Measurements from ENCODE around the gene SDF4. TPM values are rescaled to one million over a fixed set of nuclear protein-coding genes. Genes with fewer than 3 reads are reported as not detected.

The SDF4 gene
- total RNA-seq, 1 experiment from 2014 or later: 82.0 TPM

DNA sequence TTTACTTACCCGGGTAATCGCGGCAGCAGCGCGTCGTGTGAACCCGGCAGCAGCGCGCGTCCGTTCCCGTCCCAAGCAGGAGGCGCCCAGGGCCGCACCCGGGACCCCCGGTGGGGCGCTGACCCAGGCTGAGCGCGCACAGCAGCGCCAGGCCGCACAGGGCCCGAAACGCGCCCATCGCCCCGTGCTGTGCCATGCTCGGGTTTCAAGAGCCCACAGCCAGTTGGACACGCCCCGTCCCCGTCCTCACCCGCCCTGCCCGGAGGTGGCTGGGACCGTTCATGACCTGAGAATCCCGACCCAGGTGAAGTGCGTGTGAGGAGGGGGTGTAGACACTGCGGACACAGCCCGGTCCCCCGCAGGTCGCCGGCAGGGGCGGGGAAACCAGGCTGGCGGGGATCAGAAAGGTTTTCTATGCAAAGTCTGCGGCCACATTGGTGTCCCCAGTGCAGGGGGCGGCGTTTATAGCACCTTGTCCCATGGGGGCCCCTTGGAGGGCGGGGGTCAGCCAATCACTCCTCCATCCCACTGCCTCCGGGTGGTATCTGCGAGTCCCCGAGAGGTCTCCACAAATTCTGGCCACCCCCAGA lies 25.3 kb downstream of the SDF4 start, which contains the start of gene TNFRSF18:
TNFRSF18 (minus strand) TSS at position 217 of the 590 bp plus-strand sequence; CDS start at position 196, 21 bp downstream.
- H2BK120ac ChIP-seq (ENCODE audit: low read depth, low read length, poor library complexity, severe bottlenecking): no peak within 1 kb of the TSS
- WGBS (ENCODE audit: extremely low coverage, insufficient read length, low lambda C conversion rate): no CpG with 5 or more reads among the region's 49 CpGs
- no peak within 1 kb of the TSS for H3T11ph ChIP-seq (ENCODE audit: low read length)
- no peak within 1 kb of the TSS for H4K5ac ChIP-seq (ENCODE audit: insufficient read length, low read depth, low read length)
- H2AK5ac ChIP-seq (ENCODE audit: insufficient read length, low read length): no peak within 1 kb of the TSS
- Mint-ChIP-seq H3K27me3 (ENCODE audit: low read depth) (peaks cover 20% of the 10 kb centered on the region), H3K9me3 (no peaks in the 10 kb centered on the region), H3K4me1 (peaks cover 2 to 6% of the 10 kb centered on the region in 2 experiments; a peak in 2 of 4 replicates), H3K36me3 (ENCODE audit: insufficient read depth in 1 of 3, low read depth in 3 of 3) (no peaks in the 10 kb centered on the region), H3K27ac (no peak within 1 kb of the TSS), H3K4me3 (peak within 1 kb of the TSS; percentile 30 to 35; a peak in 3 of 5 replicates)
- no peak within 1 kb of the TSS for H3K23ac ChIP-seq (ENCODE audit: insufficient read length, low read depth, low read length)
- peaks cover 3% of the 10 kb centered on the region for H3K23me2 ChIP-seq (ENCODE audit: insufficient read length, low read depth, low read length, poor library complexity, severe bottlenecking)
- peak; percentile 76 for DNase-seq
- H3K4me1 ChIP-seq (ENCODE audit: insufficient read depth, low read length): no peaks in the 10 kb centered on the region
- H2BK5ac ChIP-seq (ENCODE audit: insufficient read length, low read length): no peak within 1 kb of the TSS
- no peak within 1 kb of the TSS for H2AFZ ChIP-seq (ENCODE audit: low read length)
- no peak within 1 kb of the TSS for H3K27ac ChIP-seq (ENCODE audit: insufficient read length, low read depth, low read length)
- H3K56ac ChIP-seq (ENCODE audit: insufficient read length, low read depth, low read length): no peak within 1 kb of the TSS
- no peak within 1 kb of the TSS for H2BK20ac ChIP-seq (ENCODE audit: low read depth, low read length, poor library complexity, severe bottlenecking)
- no peak within 1 kb of the TSS for H2BK12ac ChIP-seq (ENCODE audit: insufficient read length, low read depth, low read length)
- H3K4me2 ChIP-seq (ENCODE audit: insufficient read depth, insufficient read length, low read length): peak within 1 kb of the TSS; percentile 76
- H2BK15ac ChIP-seq (ENCODE audit: low read depth, low read length): no peak within 1 kb of the TSS
- no peak within 1 kb of the TSS for H3K4ac ChIP-seq (ENCODE audit: low read depth, low read length)
- no peaks in the 10 kb centered on the region for H3K9me3 ChIP-seq (ENCODE audit: control insufficient read depth, low read depth, low read length)
- H4K8ac ChIP-seq (replicated peaks; ENCODE audit: insufficient read length, low read depth, low read length): no peak within 1 kb of the TSS
- H3K79me2 ChIP-seq (ENCODE audit: insufficient read depth, low read length): no peaks in the 10 kb centered on the region
- no peaks in the 10 kb centered on the region; the same call in 1 of the 2 replicates for H3K27me3 ChIP-seq (ENCODE audit: insufficient read depth, low read length)
- no peak within 1 kb of the TSS for H4K91ac ChIP-seq (ENCODE audit: insufficient read length, low read depth, low read length)
- no peak within 1 kb of the TSS for H3K18ac ChIP-seq (ENCODE audit: insufficient read length, low read depth, low read length)
- no peaks in the 10 kb centered on the region for H4K20me1 ChIP-seq (ENCODE audit: control insufficient read depth, insufficient read depth, insufficient read length)
- H3K14ac ChIP-seq (ENCODE audit: insufficient read depth, low read length): no peak within 1 kb of the TSS; the same call in 1 of the 2 replicates
- no peak within 1 kb of the TSS for H3K9ac ChIP-seq (ENCODE audit: extremely low read depth, insufficient read length, low read length)
- TF ChIP-seq, protein P1, sequence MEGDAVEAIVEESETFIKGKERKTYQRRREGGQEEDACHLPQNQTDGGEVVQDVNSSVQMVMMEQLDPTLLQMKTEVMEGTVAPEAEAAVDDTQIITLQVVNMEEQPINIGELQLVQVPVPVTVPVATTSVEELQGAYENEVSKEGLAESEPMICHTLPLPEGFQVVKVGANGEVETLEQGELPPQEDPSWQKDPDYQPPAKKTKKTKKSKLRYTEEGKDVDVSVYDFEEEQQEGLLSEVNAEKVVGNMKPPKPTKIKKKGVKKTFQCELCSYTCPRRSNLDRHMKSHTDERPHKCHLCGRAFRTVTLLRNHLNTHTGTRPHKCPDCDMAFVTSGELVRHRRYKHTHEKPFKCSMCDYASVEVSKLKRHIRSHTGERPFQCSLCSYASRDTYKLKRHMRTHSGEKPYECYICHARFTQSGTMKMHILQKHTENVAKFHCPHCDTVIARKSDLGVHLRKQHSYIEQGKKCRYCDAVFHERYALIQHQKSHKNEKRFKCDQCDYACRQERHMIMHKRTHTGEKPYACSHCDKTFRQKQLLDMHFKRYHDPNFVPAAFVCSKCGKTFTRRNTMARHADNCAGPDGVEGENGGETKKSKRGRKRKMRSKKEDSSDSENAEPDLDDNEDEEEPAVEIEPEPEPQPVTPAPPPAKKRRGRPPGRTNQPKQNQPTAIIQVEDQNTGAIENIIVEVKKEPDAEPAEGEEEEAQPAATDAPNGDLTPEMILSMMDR (conservative IDR thresholded peaks at IDR 0.05): no peak
- no peaks in the 10 kb centered on the region for H3K79me1 ChIP-seq (ENCODE audit: insufficient read depth, low read depth, low read length, poor library complexity, severe bottlenecking)

Data from H9 (cell line).